ENCODE data around the gene TMEM120A.

Gene TMEM120A

GRCh38 chr7:75937958-75938786, 56.2 kb downstream of the TMEM120A start:
- TF ChIP-seq, protein P1, sequence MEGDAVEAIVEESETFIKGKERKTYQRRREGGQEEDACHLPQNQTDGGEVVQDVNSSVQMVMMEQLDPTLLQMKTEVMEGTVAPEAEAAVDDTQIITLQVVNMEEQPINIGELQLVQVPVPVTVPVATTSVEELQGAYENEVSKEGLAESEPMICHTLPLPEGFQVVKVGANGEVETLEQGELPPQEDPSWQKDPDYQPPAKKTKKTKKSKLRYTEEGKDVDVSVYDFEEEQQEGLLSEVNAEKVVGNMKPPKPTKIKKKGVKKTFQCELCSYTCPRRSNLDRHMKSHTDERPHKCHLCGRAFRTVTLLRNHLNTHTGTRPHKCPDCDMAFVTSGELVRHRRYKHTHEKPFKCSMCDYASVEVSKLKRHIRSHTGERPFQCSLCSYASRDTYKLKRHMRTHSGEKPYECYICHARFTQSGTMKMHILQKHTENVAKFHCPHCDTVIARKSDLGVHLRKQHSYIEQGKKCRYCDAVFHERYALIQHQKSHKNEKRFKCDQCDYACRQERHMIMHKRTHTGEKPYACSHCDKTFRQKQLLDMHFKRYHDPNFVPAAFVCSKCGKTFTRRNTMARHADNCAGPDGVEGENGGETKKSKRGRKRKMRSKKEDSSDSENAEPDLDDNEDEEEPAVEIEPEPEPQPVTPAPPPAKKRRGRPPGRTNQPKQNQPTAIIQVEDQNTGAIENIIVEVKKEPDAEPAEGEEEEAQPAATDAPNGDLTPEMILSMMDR (IDR thresholded peaks at IDR 0.05; ENCODE audit: borderline replicate concordance, extremely low read depth, low read length, poor library complexity, severe bottlenecking): no peak
- no peak for TF ChIP-seq EZH2 (IDR thresholded peaks at IDR 0.05; ENCODE audit: borderline replicate concordance, low read depth, low read length, severe bottlenecking)
- no peak overlapping the region for H3K27ac ChIP-seq (ENCODE audit: low read length)
- no peak for ATAC-seq (ENCODE audit: insufficient read depth, low read depth)

More at GRCh38 chr7:75937958-75938786, 56.2 kb downstream of the TMEM120A start:
- H2AFZ ChIP-seq (ENCODE audit: low read depth, low read length): no peak overlapping the region
- no peaks in the 10 kb centered on the region for H3K79me2 ChIP-seq (ENCODE audit: insufficient read depth, low read length)
- no peaks in the 10 kb centered on the region for H3K9me3 ChIP-seq (ENCODE audit: insufficient read depth, low read length, severe bottlenecking)
- no peak overlapping the region for H3K4me3 ChIP-seq (ENCODE audit: low read depth in 1 of 2, low read length in 2 of 2)
- H3K27me3 ChIP-seq (ENCODE audit: insufficient read depth, low read length, poor library complexity): no peaks in the 10 kb centered on the region
- H3K9ac ChIP-seq (ENCODE audit: low read depth, low read length): no peak overlapping the region
- H3K4me1 ChIP-seq (ENCODE audit: insufficient read depth, low read length): no peaks in the 10 kb centered on the region
- no peak for DNase-seq
- peaks cover 6% of the 10 kb centered on the region; the same call in 1 of the 2 replicates for H4K20me1 ChIP-seq (ENCODE audit: insufficient read depth, low read length)
- no peaks in the 10 kb centered on the region for H3K36me3 ChIP-seq (ENCODE audit: insufficient read depth, low read length)
- H3K4me2 ChIP-seq (ENCODE audit: insufficient read depth, low read length): no peak overlapping the region
